GM10248 (cell line): ENCODE data around the gene AGK.

ENCODE experiments used
- CTCF ChIA-PET: fragments of 300-600 bp; sonication (Branson Sonifier 250); formaldehyde crosslinking; extraction: SDS; loops from one replicate; lab custom pipeline; 2021; ENCODE audit warnings: antibody characterized with exemption; lab: Yijun Ruan, JAX
- POLR2A ChIA-PET: fragments of 350-650 bp; sonication (Branson Sonifier 250); formaldehyde crosslinking; extraction: SDS; loops from one replicate; lab custom pipeline; 2020; ENCODE audit warnings: antibody characterized with exemption; lab: Yijun Ruan, JAX
- DNase-seq: peaks from one replicate; pipeline ENCODE4 v3.0.0; 2012; ENCODE audit errors: extremely low spot score
- CTCF ChIP-seq: IDR thresholded peaks from 2 replicates; pipeline ENCODE4 v1.5.1; 2012; ENCODE audit warnings: mild to moderate bottlenecking, low read depth; ENCODE audit errors: extremely low read depth, missing control alignments, control extremely low read depth

The AGK gene

GRCh38 chr7:141610671-141611070 lies 59.5 kb downstream of the AGK start:
- DNase-seq: no peak
- ChIA-PET CTCF (interaction anchor here (1.3 to 1.5 kb wide), 3 partner anchors 10 to 77 kb away, joined by 4 to 6 read pairs (median 4); no protein-coding TSS in a partner anchor), POLR2A (no interaction called here)
- TF ChIP-seq CTCF: no peak

GRCh38 chr7:141612861-141613260 lies 61.7 kb downstream of the AGK start:
- no peak for TF ChIP-seq CTCF
- DNase-seq: no peak
- POLR2A ChIA-PET: no interaction called here
- CTCF ChIA-PET: interaction anchor here (0.6 kb wide), 1 partner anchor 22 kb away, joined by 3 read pairs; no protein-coding TSS in a partner anchor

- no peak for TF ChIP-seq CTCF
- ChIA-PET POLR2A (no interaction called here), CTCF (interaction anchor here (1.5 kb wide), 1 partner anchor 27 kb away, joined by 3 read pairs; no protein-coding TSS in a partner anchor)
- DNase-seq: no peak
Measured at GRCh38 chr7:141617280-141617679, 66.1 kb downstream of the AGK start.

- CTCF ChIA-PET: interaction anchor here (1.0 to 1.5 kb wide), 2 partner anchors 12 to 14 kb away, joined by 4 to 5 read pairs; no protein-coding TSS in a partner anchor
- TF ChIP-seq CTCF: no peak
- no peak for DNase-seq
- POLR2A ChIA-PET: no interaction called here
Measured at GRCh38 chr7:141619745-141620144, 68.5 kb downstream of the AGK start.

GRCh38 chr7:141624763-141625162 lies 73.6 kb downstream of the AGK start:
- TF ChIP-seq CTCF: no peak
- CTCF ChIA-PET: no interaction called here
- POLR2A ChIA-PET: no interaction called here
- no peak for DNase-seq

GRCh38 chr7:141630621-141631020 lies 79.4 kb downstream of the AGK start:
- DNase-seq: no peak
- ChIA-PET POLR2A (no interaction called here), CTCF (interaction anchor here (1.3 to 1.5 kb wide), 2 partner anchors 18 to 25 kb away, joined by 3 read pairs; no protein-coding TSS in a partner anchor)
- TF ChIP-seq CTCF: no peak
